ENCODE results near the gene RBBP8. TPM values are rescaled to one million over a fixed set of nuclear protein-coding genes. Genes with fewer than 3 reads are reported as not detected.

The RBBP8 gene
- total RNA-seq, 1 donor from 2014 or later = 92.8 TPM

- Mint-ChIP-seq H3K9me3 (no peaks in the 10 kb centered on the region), H3K27me3 (ENCODE audit: low read depth) (no peaks in the 10 kb centered on the region), H3K4me3 (ENCODE audit: low read depth) (no peak overlapping the region), H3K36me3 (ENCODE audit: low read depth) (peaks cover 61% of the 10 kb centered on the region), H3K4me1 (ENCODE audit: low read depth) (peaks cover 25% of the 10 kb centered on the region), H3K27ac (no peak overlapping the region)
- intact Hi-C loops (cut with micrococcal nuclease) = no loop called here
- no peak for DNase-seq (ENCODE audit: low spot score)
These were observed 47.3 kb downstream of the RBBP8 start for GRCh38 chr18:22980394-22980793.

GRCh38 chr18:22981274-22982133 is 48.4 kb downstream of the RBBP8 start:
- no peak overlapping the region for H3K4me3 Mint-ChIP-seq (ENCODE audit: low read depth)
- H3K9me3 Mint-ChIP-seq = no peaks in the 10 kb centered on the region
- H3K4me1 Mint-ChIP-seq (ENCODE audit: low read depth) = peaks cover 21% of the 10 kb centered on the region
- H3K27me3 Mint-ChIP-seq (ENCODE audit: low read depth) = no peaks in the 10 kb centered on the region
- no peak overlapping the region for H3K27ac Mint-ChIP-seq
- peaks cover 58% of the 10 kb centered on the region for H3K36me3 Mint-ChIP-seq (ENCODE audit: low read depth)
- no peak for DNase-seq (ENCODE audit: low spot score)
- intact Hi-C loops (cut with micrococcal nuclease) = no loop called here

- Mint-ChIP-seq H3K9me3 (no peaks in the 10 kb centered on the region), H3K27ac (no peak overlapping the region), H3K36me3 (ENCODE audit: low read depth) (peaks cover 49% of the 10 kb centered on the region), H3K4me1 (ENCODE audit: low read depth) (peaks cover 15% of the 10 kb centered on the region), H3K4me3 (ENCODE audit: low read depth) (no peak overlapping the region), H3K27me3 (ENCODE audit: low read depth) (no peaks in the 10 kb centered on the region)
- DNase-seq (ENCODE audit: low spot score) = no peak
- intact Hi-C loops (cut with micrococcal nuclease) = loop anchor here (1.0 kb wide), 2 partner anchors 53 to 184 kb away; no protein-coding TSS in a partner anchor
These were observed 50.0 kb downstream of the RBBP8 start for GRCh38 chr18:22983175-22983574.

- H3K27me3 Mint-ChIP-seq (ENCODE audit: low read depth) = no peaks in the 10 kb centered on the region
- no peaks in the 10 kb centered on the region for H3K9me3 Mint-ChIP-seq
- intact Hi-C loops (cut with micrococcal nuclease) = no loop called here
These were observed 52.1 kb downstream of the RBBP8 start for GRCh38 chr18:22985250-22985649.

GRCh38 chr18:22987547-22988189 is 54.5 kb downstream of the RBBP8 start:
- no peaks in the 10 kb centered on the region for H3K27me3 Mint-ChIP-seq (ENCODE audit: low read depth)
- DNase-seq (ENCODE audit: low spot score) = no peak
- no peaks in the 10 kb centered on the region for H3K9me3 Mint-ChIP-seq
- intact Hi-C loops (cut with micrococcal nuclease) = no loop called here
- H3K36me3 Mint-ChIP-seq (ENCODE audit: low read depth) = peaks cover 44% of the 10 kb centered on the region
- H3K4me1 Mint-ChIP-seq (ENCODE audit: low read depth) = peaks cover 4% of the 10 kb centered on the region
- H3K4me3 Mint-ChIP-seq (ENCODE audit: low read depth) = no peak overlapping the region
- H3K27ac Mint-ChIP-seq = no peak overlapping the region

More at GRCh38 chr18:22985250-22985649, 52.1 kb downstream of the RBBP8 start:
- no peak overlapping the region for H3K4me3 Mint-ChIP-seq (ENCODE audit: low read depth)
- peaks cover 8% of the 10 kb centered on the region for H3K4me1 Mint-ChIP-seq (ENCODE audit: low read depth)
- H3K36me3 Mint-ChIP-seq (ENCODE audit: low read depth) = peaks cover 45% of the 10 kb centered on the region
- DNase-seq (ENCODE audit: low spot score) = no peak
- no peak overlapping the region for H3K27ac Mint-ChIP-seq

- Mint-ChIP-seq H3K27me3 (ENCODE audit: low read depth) (no peaks in the 10 kb centered on the region), H3K27ac (no peak overlapping the region), H3K9me3 (no peaks in the 10 kb centered on the region), H3K36me3 (ENCODE audit: low read depth) (peaks cover 44% of the 10 kb centered on the region), H3K4me3 (ENCODE audit: low read depth) (no peak overlapping the region), H3K4me1 (ENCODE audit: low read depth) (no peaks in the 10 kb centered on the region)
- no peak for DNase-seq (ENCODE audit: low spot score)
- intact Hi-C loops (cut with micrococcal nuclease) = no loop called here
These were observed 55.1 kb downstream of the RBBP8 start for GRCh38 chr18:22988208-22988607.

GRCh38 chr18:22998344-22998743 is 65.2 kb downstream of the RBBP8 start:
- peaks cover 10% of the 10 kb centered on the region for H3K4me1 Mint-ChIP-seq (ENCODE audit: low read depth)
- peak overlapping the region; percentile 5 for H3K27ac Mint-ChIP-seq
- H3K36me3 Mint-ChIP-seq (ENCODE audit: low read depth) = peaks cover 54% of the 10 kb centered on the region
- intact Hi-C loops (cut with micrococcal nuclease) = no loop called here
- H3K9me3 Mint-ChIP-seq = no peaks in the 10 kb centered on the region
- H3K27me3 Mint-ChIP-seq (ENCODE audit: low read depth) = no peaks in the 10 kb centered on the region
- no peak overlapping the region for H3K4me3 Mint-ChIP-seq (ENCODE audit: low read depth)
- DNase-seq (ENCODE audit: low spot score) = no peak

GRCh38 chr18:22999212-22999611 is 66.1 kb downstream of the RBBP8 start:
- no peak overlapping the region for H3K4me3 Mint-ChIP-seq (ENCODE audit: low read depth)
- no peaks in the 10 kb centered on the region for H3K9me3 Mint-ChIP-seq
- intact Hi-C loops (cut with micrococcal nuclease) = no loop called here
- peaks cover 57% of the 10 kb centered on the region for H3K36me3 Mint-ChIP-seq (ENCODE audit: low read depth)
- H3K4me1 Mint-ChIP-seq (ENCODE audit: low read depth) = peaks cover 10% of the 10 kb centered on the region
- DNase-seq (ENCODE audit: low spot score) = no peak
- no peaks in the 10 kb centered on the region for H3K27me3 Mint-ChIP-seq (ENCODE audit: low read depth)
- H3K27ac Mint-ChIP-seq = no peak overlapping the region

- DNase-seq (ENCODE audit: low spot score) = no peak
- no peaks in the 10 kb centered on the region for H3K9me3 Mint-ChIP-seq
- H3K4me1 Mint-ChIP-seq (ENCODE audit: low read depth) = peaks cover 10% of the 10 kb centered on the region
- no peaks in the 10 kb centered on the region for H3K27me3 Mint-ChIP-seq (ENCODE audit: low read depth)
- H3K27ac Mint-ChIP-seq = no peak overlapping the region
- no peak overlapping the region for H3K4me3 Mint-ChIP-seq (ENCODE audit: low read depth)
- intact Hi-C loops (cut with micrococcal nuclease) = no loop called here
- H3K36me3 Mint-ChIP-seq (ENCODE audit: low read depth) = peaks cover 61% of the 10 kb centered on the region
These were observed 66.5 kb downstream of the RBBP8 start for GRCh38 chr18:22999647-23000046.

- no peak for DNase-seq (ENCODE audit: low spot score)
- Mint-ChIP-seq H3K4me3 (ENCODE audit: low read depth) (no peak overlapping the region), H3K27ac (no peak overlapping the region), H3K4me1 (ENCODE audit: low read depth) (peaks cover 3% of the 10 kb centered on the region), H3K9me3 (no peaks in the 10 kb centered on the region), H3K36me3 (ENCODE audit: low read depth) (peaks cover 55% of the 10 kb centered on the region), H3K27me3 (ENCODE audit: low read depth) (no peaks in the 10 kb centered on the region)
- intact Hi-C loops (cut with micrococcal nuclease) = no loop called here
These were observed 70.2 kb downstream of the RBBP8 start for GRCh38 chr18:23003289-23003688.

- no peak for DNase-seq (ENCODE audit: low spot score)
- H3K9me3 Mint-ChIP-seq = no peaks in the 10 kb centered on the region
- H3K27me3 Mint-ChIP-seq (ENCODE audit: low read depth) = no peaks in the 10 kb centered on the region
- peak overlapping the region; percentile 11 for H3K4me3 Mint-ChIP-seq (ENCODE audit: low read depth)
- H3K36me3 Mint-ChIP-seq (ENCODE audit: low read depth) = peaks cover 65% of the 10 kb centered on the region
- H3K4me1 Mint-ChIP-seq (ENCODE audit: low read depth) = peaks cover 27% of the 10 kb centered on the region
- intact Hi-C loops (cut with micrococcal nuclease) = no loop called here
- peak overlapping the region; percentile 40 for H3K27ac Mint-ChIP-seq
These were observed 79.1 kb downstream of the RBBP8 start for GRCh38 chr18:23012249-23012648.

GRCh38 chr18:23020555-23021294 is 87.6 kb downstream of the RBBP8 start:
- peak; percentile 9 for DNase-seq (ENCODE audit: low spot score)
- H3K4me1 Mint-ChIP-seq (ENCODE audit: low read depth) = peaks cover 11% of the 10 kb centered on the region
- H3K27ac Mint-ChIP-seq = peak overlapping the region; percentile 62
- intact Hi-C loops (cut with micrococcal nuclease) = no loop called here
- peaks cover 48% of the 10 kb centered on the region for H3K36me3 Mint-ChIP-seq (ENCODE audit: low read depth)
- peak overlapping the region; percentile 48 for H3K4me3 Mint-ChIP-seq (ENCODE audit: low read depth)
- no peaks in the 10 kb centered on the region for H3K9me3 Mint-ChIP-seq
- no peaks in the 10 kb centered on the region for H3K27me3 Mint-ChIP-seq (ENCODE audit: low read depth)
